HUDEP-2 (cell line): ENCODE data around the gene PPP6R1.

ENCODE experiments used
- DNase-seq, 76 experiments: peaks; one replicate each; lab custom pipeline; 2025; ENCODE audit not compliant: unreplicated experiment in 76 of 76; lab: John Stamatoyannopoulos, UW

The PPP6R1 gene

DNA sequence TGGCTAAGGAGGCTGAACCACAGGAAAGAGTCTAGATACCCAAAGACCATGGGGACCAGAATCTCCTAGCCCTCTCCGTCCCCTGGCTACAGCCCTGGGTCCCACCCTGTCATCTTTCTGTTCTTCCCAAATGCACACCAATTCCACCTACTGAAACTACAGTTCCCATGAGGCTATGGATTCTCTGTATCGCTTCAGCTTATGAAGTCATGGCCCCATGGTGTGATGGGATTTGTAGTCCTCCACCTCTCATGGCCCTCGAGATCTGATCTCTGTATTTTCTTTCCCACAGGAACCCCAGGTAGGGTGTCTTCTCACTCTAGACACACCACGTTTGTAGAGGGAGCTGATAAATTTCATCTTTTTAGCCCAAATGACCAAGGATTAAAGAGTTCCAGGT, 61.3 kb downstream of the PPP6R1 start:
- DNase-seq: peak in 1 of 76 experiments; percentile 12

DNA sequence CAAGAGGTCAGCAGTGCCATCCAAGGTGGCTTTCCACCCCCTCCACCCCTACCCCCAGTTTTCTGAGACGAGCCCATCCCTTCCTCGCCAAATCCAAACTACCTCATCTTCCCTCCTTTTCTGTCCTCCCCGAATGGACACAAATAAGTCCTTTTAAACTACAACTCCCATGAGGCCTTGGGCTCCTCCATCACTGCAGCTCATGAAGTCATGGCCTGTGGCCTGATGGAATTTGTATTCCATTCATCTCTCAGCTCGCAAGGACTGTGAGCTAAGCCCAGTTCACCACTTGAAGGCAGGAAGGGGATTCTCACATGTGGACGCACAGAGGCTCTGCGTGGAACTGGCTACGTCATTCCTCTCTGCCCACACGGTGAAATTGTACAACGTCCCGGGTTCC, 62.0 kb downstream of the PPP6R1 start:
- peak in 1 of 76 experiments; percentile 26 for DNase-seq

DNA sequence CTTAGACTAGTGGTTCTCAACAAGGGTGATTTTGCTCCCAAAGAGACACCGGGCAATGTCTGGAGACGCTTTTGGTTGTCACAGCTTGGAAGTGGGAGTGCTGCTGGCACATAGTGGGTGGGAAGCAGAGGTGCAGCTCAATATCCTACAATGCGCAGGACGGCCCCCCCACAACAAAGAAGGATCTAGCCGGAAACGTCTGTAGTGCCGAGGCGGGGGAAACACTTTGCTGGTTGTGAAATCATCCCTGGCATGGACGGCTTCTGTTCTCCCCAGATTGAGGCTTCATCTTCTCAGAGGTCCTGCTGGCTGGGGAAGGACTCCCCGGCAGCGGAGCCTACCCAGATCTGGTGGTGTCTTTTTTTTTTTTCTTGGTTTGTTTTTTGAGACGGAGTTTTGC, 65.3 kb downstream of the PPP6R1 start:
- no peak for DNase-seq

DNA sequence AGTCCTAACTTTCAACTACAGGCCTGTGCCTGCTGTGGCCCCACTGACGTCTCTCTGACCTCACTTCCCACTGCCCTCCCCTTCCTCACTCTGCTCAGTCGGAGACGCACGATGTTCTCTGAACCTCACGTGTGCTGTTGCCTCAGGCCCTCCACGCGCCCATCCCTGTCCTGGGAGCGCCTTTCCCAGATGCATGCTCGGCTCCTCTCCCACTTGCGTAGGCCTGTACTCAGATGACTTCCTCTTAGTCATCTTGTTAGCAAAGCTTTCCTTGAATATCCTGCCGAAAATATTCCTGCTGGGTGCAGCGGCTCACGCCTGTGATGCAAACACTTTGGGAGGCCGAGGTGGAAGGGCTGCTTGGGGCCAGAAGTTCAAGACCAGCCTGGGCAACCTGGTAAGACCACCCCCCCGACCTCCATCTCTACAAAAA, 69.4 kb downstream of the PPP6R1 start:
- DNase-seq: no peak

DNA sequence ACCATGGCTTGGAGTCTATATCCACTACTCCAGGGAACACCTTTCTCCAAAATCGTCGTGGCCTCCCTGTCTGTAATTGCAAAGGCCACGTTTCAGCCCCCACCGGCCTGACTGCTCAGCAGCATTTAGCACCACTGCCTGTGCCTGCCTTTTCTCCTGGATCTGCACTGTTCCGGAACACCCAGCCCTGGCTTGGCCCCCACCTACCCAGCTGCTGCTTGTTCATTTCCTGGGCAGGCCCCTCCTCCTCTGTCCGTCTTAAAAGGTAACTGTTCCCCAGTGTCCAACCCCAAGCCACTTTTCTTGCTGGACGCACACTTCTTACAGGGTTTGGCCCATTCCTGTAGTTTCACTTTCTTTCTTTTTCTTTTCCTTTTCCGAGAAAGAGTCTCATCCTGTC, 70.2 kb downstream of the PPP6R1 start:
- no peak for DNase-seq

DNA sequence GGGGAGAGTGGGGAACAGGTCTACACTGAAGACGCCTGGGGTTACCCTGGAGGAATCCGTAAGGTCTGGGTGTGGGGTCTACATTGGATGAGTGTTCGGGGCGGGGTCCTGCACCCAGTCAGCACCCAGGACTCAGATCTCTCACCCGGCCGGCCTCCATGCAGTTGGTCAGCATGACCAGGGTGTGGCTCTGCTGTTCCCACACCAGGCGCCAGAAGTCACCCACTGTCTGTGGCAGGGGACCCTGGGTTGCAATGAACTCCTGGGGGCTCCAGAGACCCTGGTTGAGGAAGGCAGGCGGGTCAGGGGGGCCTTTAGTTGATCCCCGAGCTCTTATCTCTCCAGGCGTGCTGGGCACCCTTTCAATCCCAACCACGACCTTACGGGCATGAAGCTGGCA, 72.7 kb downstream of the PPP6R1 start:
- DNase-seq: no peak

DNA sequence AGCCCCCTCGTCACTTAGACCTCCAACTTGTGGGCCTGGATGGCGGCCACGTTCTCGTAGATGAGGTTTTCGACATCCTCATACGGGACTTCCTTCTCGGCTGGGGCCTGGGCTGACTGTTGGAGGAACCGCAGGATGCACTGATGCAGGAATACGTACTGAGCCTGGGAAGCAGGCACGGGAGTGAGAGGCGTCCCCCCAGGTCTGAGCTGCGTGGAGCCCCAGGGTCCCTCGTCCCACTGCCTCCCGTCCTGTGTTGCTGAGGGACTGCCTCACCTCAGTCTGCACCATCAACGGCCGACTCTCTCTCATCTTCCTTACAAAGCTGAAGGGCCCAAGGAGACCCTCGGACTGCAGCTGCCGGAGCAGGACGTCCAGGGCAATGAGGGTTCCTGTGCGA, 77.1 kb downstream of the PPP6R1 start:
- no peak for DNase-seq
